ENCODE results near the gene VDAC2.
"Not testable (repeated sequence)": the region's sequence is repeated elsewhere in the genome, so short reads cannot be mapped to it uniquely, and the experiment has no call there.

Gene VDAC2

DNA sequence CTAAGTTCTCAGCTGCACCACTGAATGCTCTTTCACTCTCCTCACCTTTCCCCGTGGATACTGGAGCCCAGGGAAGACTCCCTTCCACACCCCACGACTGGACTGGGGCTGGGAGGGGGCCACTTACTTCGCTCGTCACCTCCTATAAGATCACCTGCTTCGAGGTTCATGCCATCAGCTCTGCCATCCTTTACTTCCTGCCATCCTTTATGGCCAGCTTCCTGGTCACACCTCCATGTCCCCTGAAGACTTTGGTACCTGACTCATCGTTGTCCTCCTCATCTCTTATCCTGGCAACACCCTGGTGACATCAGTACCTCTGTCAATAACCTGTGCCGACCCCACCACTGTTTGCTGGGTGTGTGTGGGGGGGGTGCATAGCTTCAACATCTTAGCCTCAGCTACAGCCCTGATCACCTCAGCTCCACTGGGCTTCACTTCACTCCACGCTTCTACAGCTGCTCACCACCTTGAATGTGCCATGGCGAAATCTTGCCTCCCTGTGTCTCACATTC lies 8.7 kb upstream of the VDAC2 start:
- no peak for DNase-seq

DNA sequence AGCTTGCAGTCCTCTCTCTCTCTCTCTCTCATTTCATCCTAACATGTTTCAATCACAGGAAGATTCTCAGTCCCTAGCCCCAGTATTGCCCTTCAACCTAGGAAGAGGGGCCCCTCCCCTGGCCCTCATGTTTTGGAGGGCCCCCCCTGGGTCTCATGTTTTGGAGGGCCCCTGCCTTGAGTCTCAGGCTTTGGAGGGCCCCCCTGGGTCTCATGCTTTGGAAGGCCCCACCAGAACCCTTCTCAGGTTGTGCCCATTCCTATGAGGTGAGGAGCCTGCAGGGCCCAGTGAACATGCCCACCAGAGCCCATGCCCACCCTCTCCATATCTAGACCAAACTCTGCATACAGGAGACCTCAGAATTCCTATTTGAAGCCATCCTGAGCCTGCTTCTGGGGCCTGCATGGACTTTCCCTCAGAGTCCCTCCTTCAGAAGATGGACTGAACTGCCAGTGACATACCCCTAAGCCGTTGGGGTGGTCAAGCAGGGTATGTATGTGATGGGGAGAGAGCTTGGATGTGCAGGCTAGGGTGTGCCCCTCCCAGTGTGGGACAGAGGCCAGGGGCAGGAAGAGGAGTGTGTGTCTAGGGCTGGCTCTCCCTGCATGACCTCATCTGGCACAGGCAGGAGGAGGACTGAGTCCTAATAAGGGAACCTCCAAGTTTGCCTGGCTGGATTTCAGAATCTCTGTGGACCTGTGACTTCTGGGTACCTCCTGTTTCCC lies 8.1 kb upstream of the VDAC2 start:
- DNase-seq, result no peak

DNA sequence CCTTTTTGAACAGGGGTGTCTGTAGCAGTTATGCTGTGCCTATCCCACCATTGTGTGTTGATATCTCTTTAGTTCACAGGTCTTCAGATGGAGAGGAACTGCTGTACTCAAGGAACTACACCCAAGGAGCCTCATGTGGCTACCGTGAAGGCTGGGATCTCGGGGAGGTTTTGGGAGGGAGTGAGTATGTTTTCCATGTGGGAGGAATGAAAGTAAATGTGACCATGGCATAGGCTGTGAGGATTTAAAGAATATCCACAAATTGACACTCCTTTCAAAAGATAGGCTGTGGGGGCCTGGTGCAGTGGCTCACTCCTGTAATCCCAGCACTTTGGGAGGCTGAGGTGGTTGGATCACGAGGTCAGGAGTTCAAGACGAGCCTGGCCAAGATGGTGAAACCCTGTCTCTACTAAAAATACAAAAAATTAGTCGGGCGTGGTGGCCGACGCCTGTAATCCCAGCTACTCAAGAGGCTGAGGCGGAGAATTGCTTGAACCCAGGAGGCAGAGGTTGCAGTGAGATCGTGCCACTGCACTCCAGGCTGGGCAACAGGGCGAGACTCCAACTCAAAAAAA lies 7.5 kb upstream of the VDAC2 start:
- not testable (repeated sequence) for DNase-seq

DNA sequence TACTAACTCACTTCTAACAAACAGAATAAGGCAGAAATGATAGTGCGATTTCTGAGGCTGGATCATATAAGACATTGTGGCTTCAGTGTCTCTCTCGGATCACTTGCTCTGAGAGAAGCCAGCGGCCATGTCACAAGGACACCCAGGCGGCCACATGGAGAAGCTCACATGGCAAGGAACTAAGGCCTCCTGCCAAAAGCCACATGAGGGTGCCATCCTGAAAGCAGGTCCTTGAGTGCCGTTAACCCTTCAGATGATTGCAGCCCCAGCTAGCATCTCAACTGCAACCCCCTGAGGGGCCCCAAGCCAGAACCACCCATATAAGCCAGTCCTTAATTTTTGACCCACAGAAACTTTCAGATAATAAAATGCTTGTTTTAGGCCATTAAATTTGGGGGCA lies 6.9 kb upstream of the VDAC2 start:
- DNase-seq, result no peak

DNA sequence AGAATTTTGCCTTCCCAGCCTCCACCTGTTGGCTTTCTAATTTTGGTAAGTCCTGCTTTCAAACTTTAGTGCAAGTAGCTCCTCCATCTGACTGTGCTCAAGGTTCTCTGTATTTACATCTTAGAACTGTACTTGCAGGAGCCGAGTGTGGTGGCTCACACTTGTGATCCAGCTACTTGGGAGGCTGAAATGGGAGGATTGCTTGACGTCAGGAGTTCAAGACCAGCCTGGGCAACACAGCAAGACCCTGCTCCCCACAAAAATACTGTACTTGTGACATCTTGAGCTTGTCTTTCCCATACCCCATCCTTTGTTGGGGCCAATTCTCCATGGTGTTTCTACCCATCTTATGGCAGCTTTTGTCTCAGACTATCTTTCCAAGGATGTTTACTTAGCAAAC lies 4.7 kb upstream of the VDAC2 start:
- DNase-seq, result no peak

DNA sequence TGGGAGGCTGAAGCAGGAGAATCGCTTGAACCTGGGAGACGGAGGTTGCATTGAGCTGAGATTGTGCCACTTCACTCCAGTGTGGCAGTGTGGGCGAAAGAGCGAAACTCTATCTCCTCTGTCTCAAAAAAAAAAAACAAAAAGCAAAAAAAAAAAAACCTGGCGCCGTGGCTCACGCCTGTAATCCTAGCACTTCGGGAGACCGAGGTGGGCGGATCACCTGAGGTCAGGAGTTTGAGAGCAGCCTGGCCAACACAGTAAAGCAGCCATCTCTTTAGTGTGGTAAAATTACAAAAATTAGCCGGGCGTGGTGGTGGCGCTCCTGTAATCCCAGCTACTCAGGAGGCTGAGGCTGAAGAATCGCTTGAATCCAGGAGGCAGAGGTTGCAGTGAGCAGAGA lies 4.0 kb upstream of the VDAC2 start:
- DNase-seq, result not testable (repeated sequence)

DNA sequence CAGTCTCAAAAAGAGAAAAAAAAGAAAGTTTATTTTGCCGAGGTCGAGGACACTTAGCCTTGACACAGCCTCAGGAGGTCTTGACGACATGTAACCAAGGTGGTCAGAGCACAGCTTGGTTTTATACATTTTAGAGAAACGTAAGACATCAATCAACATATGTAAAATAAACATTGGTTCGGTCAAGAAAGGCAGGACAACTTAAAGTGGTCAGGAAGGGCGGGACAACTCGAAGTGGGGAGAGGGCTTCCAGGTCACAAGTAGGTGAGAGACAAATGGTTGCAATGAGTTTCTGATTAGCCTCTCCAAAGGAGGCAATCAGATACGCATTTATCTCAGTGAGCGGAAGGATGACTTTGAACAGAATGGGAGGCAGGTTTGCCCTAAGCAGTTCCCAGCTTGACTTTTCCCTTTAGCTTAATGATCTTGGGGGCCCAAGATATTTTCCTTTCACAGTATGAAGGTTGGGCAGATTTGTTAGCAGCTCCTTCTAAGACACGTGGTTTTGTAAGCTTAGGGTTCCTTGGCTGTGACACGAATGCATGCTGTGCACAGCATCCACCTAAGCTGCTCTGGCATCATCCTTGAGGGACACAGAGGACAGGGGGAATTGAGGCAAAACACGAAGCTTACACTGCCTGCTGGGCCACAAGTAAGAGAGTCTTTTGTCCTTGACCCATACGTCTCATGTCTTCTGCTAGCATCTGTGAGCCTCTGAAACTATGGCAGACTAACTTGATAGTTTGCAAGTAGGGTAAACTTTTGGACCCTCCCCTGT lies 3.3 kb upstream of the VDAC2 start:
- no peak for DNase-seq

DNA sequence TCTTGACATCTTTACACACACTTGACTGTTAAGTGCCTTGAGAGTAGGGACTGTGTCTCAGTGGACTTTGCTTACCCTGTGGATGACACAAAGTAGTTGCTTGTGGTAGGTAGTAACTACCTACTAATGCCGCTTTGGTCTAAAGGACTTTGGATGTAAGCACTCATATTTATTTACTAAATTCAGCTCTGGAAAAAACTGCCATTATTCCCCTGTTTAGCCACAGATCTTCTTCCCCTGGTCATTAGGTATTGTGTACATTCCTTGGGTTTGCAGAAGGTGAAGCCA lies 2.8 kb upstream of the VDAC2 start:
- DNase-seq, result no peak

DNA sequence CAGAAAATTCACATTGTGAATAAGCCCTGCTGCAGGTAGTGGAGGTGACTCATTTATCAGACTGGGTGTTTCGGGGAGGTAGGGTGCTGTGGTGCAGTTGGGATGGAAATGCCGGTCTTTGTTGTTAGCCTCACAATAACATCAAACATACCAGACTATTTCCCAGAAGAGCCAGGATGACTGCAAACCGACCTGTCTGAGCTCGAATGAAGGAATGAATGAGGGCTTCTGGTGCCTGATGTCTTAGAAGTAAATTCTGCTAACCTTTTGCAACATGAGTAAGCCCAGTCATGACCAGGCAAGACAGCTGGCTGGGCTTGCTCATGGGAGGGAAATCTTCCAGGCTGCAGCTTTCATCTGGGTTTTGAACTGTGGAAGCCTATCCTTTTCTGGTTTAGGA lies 2.4 kb upstream of the VDAC2 start:
- DNase-seq, result no peak

DNA sequence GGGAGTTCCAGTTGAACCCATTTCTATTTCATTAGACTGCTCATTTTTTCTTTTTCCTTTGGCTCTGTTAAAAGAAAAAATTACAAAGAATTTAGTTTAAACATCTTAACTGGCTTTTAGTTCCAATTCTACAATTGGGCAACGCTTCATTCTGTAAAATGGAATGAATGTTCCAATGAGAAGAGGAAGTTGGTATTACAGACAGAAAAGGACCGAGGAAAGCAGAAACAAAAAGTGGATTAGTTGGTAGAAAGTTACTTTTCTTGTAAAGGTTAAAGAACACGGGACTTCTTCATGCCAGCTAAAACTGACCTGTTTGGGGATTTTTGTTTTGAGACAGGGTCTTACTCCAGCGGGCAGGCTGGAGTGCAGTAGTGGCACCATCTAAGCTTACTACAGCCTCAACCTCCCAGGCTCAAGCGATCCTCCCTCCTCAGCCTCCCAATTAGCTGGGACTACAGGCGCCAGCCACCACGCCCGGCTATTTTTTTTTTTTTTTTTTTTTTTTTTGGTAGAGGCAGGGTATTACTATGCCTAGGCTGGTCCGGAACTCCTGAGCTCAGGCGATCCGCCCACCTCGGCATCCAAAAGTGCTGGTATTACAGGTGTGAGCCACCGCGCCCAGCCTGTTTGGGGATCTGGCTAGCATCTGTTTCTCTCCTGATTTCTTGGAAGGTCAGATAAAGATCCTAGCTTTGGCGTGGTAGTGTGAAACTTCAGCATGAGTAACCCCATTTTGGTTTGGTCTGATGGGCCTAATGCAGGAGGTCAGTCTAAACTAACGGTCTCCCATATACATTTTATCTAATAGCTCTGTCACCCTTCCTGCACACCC lies 1.3 kb upstream of the VDAC2 start:
- no peak for DNase-seq

DNA sequence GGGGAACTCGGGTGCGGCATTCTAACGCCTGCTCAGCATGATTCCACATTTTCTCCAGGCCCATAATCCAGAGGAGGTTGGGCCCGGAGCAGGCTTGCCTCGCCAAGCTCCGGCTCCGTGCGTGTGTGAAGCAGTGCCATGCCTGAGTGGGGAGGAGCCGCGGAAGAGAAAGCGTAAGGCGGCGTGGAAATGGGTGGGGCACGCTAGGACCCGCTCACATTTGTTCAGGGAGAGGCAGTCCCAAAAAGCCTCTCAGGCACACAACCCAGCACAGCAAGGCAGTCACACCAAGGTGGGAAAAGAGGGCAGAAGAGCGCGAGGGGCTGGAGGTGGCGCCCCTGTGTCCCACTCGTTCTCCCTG lies 695 bp upstream of the VDAC2 start:
- peak; percentile 81 for DNase-seq

DNA sequence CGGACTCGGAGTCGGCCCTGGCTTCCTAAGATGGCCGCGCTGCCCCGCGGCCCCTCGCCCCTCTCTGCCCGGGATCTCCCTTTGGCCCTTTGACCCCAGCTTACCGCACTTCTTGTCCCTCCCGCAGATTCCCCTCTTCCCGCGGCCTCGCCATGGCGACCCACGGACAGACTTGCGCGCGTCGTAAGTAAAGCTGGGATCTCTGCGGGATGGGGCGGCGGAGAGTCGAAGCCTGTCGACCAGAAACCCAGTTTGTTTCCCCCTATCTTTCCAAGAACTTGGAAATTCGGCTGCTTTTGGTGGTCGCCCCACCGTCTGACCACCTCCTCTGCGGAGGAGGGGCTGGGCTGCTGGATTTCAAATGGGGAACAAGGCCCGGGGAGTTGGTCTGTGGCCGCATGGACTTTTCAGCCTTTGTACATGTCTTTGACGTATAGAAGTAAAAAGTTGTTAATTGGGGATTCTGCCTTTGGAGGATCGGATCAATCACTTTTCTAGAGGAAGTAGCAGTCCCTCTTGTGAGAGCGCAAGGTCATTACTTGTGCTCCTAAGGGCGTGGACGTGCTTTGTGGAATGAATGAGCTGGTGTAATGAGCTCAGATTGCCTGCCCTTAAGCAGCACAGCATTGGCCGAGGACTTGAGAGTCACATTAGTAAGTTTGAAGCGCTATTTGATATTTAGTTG lies 553 bp downstream of the VDAC2 start:
- peak; percentile 22 for DNase-seq

DNA sequence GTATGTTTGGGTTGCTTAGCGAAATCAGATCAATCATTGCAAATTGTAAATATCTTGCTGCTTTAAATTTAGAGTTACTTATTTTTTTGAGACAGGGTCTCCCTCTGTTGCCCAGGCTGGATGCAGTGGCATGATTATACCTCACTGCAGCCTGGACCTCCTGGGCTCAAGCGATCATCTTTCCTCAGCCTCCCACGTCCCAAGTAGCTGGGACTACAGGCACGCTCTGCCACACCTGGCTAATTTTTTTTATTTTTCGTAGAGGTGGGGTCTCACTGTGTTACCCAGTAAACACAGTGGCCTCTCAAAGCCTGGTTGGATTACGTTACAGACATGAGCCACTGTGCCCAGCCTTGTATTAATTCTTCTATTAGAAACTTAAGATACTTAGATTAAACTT lies 1.7 kb downstream of the VDAC2 start:
- DNase-seq, result no peak

DNA sequence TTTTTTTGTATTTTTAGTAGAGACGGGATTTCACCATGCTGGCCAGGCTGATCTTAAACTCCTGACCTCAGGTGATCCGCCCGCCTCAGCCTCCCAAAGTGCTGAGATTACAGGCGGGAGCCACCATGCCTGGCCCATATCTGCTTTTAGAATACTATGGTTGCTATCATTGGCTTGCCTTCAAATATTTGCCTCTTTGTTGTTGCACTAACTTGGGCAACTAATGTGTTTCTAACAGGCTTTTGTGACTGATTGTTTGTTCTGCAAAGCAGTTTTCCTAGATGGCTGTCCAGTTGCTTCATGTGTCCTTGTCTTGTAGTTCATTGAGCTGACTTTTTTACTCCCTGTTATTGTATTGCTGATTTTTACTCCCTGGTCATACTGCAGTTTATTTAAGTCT lies 9.7 kb downstream of the VDAC2 start:
- no peak for DNase-seq

DNA sequence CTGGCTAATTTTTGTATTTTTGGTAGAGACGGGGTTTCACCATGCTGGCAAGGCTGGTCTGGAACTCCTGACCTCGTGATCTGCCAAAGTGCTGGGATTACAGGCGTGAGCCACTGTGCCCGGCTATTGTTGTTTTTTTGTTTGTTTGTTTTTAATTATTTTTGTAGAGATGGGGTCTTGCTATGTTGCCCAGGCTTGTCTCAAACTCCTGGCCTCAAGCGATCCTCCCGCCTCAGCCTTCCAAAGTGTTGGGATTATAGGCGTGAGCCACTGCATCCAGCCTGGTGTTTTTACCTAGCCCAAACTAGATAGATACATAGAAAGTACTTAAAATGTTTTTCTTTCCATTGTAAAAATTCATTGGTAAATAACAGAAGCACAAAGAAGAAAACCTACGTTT lies 10.9 kb downstream of the VDAC2 start:
- DNase-seq, result not testable (repeated sequence)

DNA sequence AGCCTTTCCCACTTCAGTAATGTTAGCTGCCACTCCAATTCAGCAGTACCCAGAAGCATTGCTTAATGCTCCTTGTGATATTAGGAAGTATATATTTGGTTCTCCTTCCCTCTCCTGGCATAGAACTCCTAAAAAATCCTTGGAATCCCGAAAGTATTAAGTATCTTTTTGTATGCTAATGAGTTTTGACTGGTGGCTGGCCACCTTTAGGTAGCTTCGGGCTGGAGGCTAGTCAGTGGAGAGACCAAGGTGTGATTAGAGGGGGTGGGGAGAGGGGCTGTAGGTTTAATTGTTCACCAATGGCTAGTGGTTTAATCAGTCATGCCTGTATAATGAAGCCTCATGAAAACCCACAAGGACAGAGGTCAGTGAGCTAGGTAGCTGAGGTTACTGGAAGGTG lies 12.9 kb downstream of the VDAC2 start:
- no peak for DNase-seq

DNA sequence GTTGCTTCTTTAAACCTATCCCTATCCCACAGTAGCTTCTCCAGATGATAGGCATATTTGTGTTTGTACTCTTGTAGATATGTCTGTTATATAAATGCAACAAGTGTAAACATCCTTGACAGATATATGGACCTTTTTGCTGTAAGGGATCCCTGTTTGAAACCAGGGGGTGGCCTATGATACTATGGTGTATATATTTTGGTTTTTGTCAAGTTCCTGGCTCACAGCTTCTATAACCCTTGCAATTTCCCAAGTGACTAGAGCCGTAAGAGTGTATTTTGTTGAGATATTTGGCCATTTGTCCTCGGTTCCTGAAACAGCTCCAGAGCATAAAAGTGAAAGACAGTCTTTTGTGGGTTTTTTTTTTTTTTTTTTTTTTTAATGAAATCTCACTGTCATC lies 15.5 kb downstream of the VDAC2 start:
- no peak for DNase-seq

DNA sequence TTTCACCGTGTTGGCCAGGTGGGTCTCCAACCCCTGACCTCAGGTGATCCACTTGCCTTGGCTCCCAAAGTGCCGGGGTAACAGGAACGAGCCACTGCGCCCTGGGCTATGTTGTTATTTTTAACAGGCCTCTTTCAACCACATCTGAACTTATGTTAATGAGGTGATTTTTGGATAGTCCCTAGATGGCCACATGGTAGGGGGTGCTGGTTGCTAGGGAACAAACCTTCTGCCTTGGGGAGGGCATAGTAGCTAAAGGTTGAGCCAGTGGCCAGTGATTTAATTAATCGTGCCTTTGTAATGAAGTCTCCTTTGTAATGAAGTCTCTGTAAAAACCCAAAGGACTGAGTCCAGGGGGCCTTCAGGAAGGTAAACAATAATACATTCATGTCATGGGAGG lies 16.1 kb downstream of the VDAC2 start:
- no peak for DNase-seq

DNA sequence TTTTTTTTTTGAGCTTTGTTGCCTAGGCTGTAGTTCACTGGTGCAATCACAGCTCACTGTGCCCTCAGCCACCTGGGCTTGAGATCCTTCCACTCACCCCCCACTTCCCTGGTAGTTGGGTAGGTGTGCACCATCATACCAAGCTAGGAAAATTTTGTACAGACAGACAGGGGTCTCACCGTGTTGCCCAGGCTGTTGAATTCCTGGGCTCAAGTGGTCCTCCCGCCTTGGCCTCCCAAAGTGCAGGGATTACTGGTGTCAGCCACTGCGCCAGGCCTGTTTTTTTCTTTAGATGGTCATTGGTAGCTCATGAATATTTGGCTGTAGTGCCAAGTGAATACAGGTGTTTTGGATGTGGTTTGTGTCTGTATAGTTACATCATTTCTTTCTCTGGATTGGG lies 17.7 kb downstream of the VDAC2 start:
- no peak for DNase-seq

DNA sequence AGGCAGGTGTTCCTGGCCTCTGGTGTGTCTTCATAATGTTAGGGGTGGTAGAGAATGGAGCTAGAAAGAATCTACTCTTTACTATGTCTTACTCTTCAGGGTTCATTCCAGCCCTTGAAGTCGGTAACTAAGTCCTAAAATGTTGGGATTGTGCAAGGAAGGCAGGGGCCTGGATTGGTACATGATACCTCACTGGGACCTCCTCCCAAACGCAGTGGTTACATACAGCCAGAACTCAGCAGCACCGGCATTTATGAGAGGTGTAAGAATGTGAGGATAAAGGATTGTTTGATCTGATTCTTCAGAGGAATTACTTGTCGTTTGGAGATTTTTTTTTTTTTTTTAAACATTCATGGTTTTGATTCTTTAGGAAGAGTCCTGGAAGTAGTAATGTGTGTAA lies 18.2 kb downstream of the VDAC2 start:
- DNase-seq, result no peak

DNA sequence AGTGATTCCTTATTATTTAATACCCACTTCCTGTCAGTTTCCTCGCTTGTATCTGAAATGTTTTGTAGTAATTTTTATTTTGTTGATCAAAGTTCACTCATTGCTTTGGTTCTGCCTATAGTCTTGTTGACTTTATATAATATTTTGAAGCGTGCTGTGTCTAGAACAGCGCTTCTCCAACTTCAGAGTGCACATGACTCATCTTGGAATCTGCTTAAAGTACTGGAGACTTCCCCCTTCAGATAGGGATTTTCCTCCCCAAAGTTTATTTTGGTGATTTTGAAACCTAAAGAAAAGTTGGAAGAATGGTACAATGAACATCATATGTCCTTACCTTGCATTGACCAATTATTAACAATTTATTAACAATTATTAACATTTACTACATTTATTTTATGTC lies 19.4 kb downstream of the VDAC2 start:
- no peak for DNase-seq

DNA sequence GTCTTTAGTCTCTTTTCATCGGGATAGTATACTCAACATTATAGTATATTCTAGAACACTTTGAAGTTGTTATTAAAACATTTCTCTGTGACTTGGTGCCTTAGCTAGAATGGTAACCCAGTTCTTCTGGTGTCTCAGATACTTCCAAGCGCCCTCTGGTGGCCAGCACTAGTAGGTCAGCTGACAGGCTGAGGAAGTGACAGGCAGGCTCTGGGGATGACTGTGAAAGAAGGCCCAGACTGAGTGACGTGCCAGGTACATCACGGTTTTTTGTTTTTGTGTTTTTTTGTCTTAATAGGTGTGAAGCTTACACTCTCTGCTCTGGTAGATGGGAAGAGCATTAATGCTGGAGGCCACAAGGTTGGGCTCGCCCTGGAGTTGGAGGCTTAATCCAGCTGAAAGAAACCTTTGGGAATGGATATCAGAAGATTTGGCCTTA lies 20.0 kb downstream of the VDAC2 start:
- peak; percentile 94 for DNase-seq

All from CD4-positive, alpha-beta T cell treated with Interleukin-15 for 1 hour (primary cell).